VCaP (cell line): ENCODE data around the gene OR10Z1.

ENCODE experiments used
- H3K27ac ChIP-seq: fragments of 450-650 bp; 2 replicates; pipeline ENCODE4 v1.5.1; 2017
- CTCF ChIP-seq: fragments of 450-650 bp; conservative IDR thresholded peaks from 2 replicates; pipeline ENCODE4 v1.5.1; 2017; ENCODE audit warnings: mild to moderate bottlenecking, moderate library complexity

OR10Z1 gene

GRCh38 chr1:158579733-158580132 is 25.3 kb upstream of the OR10Z1 start, which contains the start of gene OR10X1:
TSS of gene OR10X1 (minus strand) at chr1:158579899. CDS start at chr1:158579899, 0 bp downstream.
- TF ChIP-seq CTCF, result no peak

GRCh38 chr1:158583962-158584361 is 21.1 kb upstream of the OR10Z1 start:
- H3K27ac ChIP-seq, result no peak overlapping the region
- TF ChIP-seq CTCF, result no peak

More at GRCh38 chr1:158579733-158580132, 25.3 kb upstream of the OR10Z1 start, which contains the start of gene OR10X1:
- no peak within 1 kb of the TSS for H3K27ac ChIP-seq

- TF ChIP-seq CTCF, result no peak
- H3K27ac ChIP-seq, result no peak overlapping the region
These were observed 18.1 kb upstream of the OR10Z1 start for GRCh38 chr1:158586942-158587341.

- no peak for TF ChIP-seq CTCF
These were observed 4.3 kb upstream of the OR10Z1 start for GRCh38 chr1:158600735-158601134.

GRCh38 chr1:158607296-158607695 is 2.2 kb downstream of the OR10Z1 start:
- no peak for TF ChIP-seq CTCF
- no peak overlapping the region for H3K27ac ChIP-seq

More at GRCh38 chr1:158600735-158601134, 4.3 kb upstream of the OR10Z1 start:
- no peak overlapping the region for H3K27ac ChIP-seq

GRCh38 chr1:158611916-158612315 is 6.8 kb downstream of the OR10Z1 start:
- TF ChIP-seq CTCF, result no peak
- no peak overlapping the region for H3K27ac ChIP-seq

- no peak for TF ChIP-seq CTCF
- H3K27ac ChIP-seq, result no peak overlapping the region
These were observed 8.7 kb downstream of the OR10Z1 start for GRCh38 chr1:158613764-158614163.
